MM.1S (cell line): Measurements from ENCODE around the gene SCUBE3.

ENCODE experiments used
- EZH2 ChIP-seq: fragments of 300-600 bp; sonication (generic); optimal IDR thresholded peaks from 2 replicates; pipeline ENCODE3; 2017; ENCODE audit warnings: low read depth, mild to moderate bottlenecking, antibody characterized with exemption, low read length, mixed read lengths
- TF ChIP-seq, protein P1 (sequence below): fragments of 300-600 bp; sonication (generic); IDR thresholded peaks from 2 replicates; pipeline ENCODE4 v1.5.1; 2016; ENCODE audit warnings: antibody characterized with exemption, low read length, mixed read lengths

DNA sequence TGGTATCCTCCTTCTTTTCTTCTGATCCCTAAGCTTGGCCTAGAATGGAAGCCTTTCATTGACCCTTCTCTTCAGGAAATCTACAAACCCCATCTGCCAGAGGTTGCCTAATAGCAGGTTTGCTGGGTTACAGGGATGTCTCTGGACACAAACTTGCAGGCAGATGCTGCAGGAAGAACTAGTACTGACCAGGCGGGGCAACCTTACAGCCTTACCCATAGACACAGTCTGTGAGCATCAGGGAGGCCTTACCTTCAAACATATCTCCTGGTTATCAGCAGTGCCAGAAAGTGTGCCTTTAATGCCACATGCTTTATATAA lies 2.6 kb downstream of the SCUBE3 start:
- TF ChIP-seq, protein P1, sequence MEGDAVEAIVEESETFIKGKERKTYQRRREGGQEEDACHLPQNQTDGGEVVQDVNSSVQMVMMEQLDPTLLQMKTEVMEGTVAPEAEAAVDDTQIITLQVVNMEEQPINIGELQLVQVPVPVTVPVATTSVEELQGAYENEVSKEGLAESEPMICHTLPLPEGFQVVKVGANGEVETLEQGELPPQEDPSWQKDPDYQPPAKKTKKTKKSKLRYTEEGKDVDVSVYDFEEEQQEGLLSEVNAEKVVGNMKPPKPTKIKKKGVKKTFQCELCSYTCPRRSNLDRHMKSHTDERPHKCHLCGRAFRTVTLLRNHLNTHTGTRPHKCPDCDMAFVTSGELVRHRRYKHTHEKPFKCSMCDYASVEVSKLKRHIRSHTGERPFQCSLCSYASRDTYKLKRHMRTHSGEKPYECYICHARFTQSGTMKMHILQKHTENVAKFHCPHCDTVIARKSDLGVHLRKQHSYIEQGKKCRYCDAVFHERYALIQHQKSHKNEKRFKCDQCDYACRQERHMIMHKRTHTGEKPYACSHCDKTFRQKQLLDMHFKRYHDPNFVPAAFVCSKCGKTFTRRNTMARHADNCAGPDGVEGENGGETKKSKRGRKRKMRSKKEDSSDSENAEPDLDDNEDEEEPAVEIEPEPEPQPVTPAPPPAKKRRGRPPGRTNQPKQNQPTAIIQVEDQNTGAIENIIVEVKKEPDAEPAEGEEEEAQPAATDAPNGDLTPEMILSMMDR = no peak
- no peak for TF ChIP-seq EZH2
